Mucosa of descending colon (tissue), 3 donors: Measurements from ENCODE around the gene TENM4. TPM values are rescaled to one million over a fixed set of nuclear protein-coding genes. Genes with fewer than 3 reads are reported as not detected.

Experiments used
- ATAC-seq: fragments of 200-7000 bp; cut with Tn5 transposase; one replicate; pipeline ENCODE4 v1.9.1; 2020; ENCODE audit warnings: mild to moderate bottlenecking, moderate library complexity
- DNase-seq, 3 donors: peaks; one replicate each; pipeline ENCODE4 v3.0.0-alpha.2; 2020
- H3K36me3 ChIP-seq: fragments of 200-600 bp; one replicate; pipeline ENCODE4 v1.8.0; 2021; ENCODE audit warnings: low read depth, mild to moderate bottlenecking
- H3K4me1 ChIP-seq: fragments of 200-600 bp; one replicate; pipeline ENCODE4 v1.8.0; 2021; ENCODE audit warnings: low read depth, mild to moderate bottlenecking
- H3K4me3 ChIP-seq: fragments of 200-600 bp; one replicate; pipeline ENCODE4 v1.8.0; 2021; ENCODE audit warnings: mild to moderate bottlenecking
- H3K9me3 ChIP-seq: fragments of 200-600 bp; one replicate; pipeline ENCODE4 v1.8.0; 2021; ENCODE audit warnings: mild to moderate bottlenecking
- intact Hi-C, 2 donors: fragments of 100-400 bp; cut with DNase I in 1 of 2; cut with micrococcal nuclease in 1 of 2; formaldehyde crosslinking; loops; one replicate each; pipeline versions ENCODE4 v1.11.0 to v1.11.1; 2022; cut with DNase I, micrococcal nuclease
- total RNA-seq, 3 donors: library from RNA; stranded (reverse); fragmentation: NEBNext Ultra II Directional in 2 of 3; extraction: Animal tissue kit (Norgen Biotek cat#: 25700) in 2 of 3; gene quantifications; one replicate each; pipeline versions ENCODE4 v1.2.1 to v1.2.4, GENCODE V29; 2021 to 2023
- TF ChIP-seq, protein P1 (sequence below): fragments of 200-600 bp; IDR thresholded peaks from one replicate; pipeline ENCODE4 v1.8.0; 2022; ENCODE audit warnings: antibody characterized with exemption, mild to moderate bottlenecking
- donor health status: DM: no; HTN: no; CAD: no; lungs with moderate emphysema.
- donor health status: DM: no; HTN: no; CAD: no.
- donor health status: DM: no; HTN: yes; CAD: no.

The TENM4 gene
- total RNA-seq, 3 donors from 2014 or later = 0.70 to 1.6 (median 1.2) TPM

DNA sequence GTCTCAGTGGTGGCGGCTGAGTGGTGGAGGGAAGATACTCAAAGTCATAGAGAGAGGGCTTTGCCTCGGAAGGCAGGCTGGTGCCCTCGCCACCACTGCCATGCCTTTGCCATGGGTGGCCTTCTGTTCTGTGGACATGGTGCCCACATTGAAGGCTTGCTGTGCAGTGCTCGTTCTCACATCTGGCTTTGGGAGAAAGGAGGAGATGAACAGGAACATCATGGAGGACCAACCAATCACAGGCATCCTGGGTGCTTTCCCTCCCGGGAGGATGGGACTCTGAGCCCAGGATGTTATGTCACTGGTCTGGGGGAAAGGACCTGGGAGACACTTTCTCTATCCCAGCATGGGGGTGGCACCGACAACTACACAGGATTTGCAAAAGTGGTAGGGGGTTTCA is 783.8 kb downstream of the TENM4 start:
- Histone ChIP-seq H3K9me3 (no peaks in the 10 kb centered on the region), H3K36me3 (no peaks in the 10 kb centered on the region), H3K4me1 (no peaks in the 10 kb centered on the region), H3K4me3 (no peak overlapping the region)
- TF ChIP-seq, protein P1, sequence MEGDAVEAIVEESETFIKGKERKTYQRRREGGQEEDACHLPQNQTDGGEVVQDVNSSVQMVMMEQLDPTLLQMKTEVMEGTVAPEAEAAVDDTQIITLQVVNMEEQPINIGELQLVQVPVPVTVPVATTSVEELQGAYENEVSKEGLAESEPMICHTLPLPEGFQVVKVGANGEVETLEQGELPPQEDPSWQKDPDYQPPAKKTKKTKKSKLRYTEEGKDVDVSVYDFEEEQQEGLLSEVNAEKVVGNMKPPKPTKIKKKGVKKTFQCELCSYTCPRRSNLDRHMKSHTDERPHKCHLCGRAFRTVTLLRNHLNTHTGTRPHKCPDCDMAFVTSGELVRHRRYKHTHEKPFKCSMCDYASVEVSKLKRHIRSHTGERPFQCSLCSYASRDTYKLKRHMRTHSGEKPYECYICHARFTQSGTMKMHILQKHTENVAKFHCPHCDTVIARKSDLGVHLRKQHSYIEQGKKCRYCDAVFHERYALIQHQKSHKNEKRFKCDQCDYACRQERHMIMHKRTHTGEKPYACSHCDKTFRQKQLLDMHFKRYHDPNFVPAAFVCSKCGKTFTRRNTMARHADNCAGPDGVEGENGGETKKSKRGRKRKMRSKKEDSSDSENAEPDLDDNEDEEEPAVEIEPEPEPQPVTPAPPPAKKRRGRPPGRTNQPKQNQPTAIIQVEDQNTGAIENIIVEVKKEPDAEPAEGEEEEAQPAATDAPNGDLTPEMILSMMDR = no peak
- intact Hi-C loops = no loop called here
- ATAC-seq (no peak), DNase-seq (no peak)

DNA sequence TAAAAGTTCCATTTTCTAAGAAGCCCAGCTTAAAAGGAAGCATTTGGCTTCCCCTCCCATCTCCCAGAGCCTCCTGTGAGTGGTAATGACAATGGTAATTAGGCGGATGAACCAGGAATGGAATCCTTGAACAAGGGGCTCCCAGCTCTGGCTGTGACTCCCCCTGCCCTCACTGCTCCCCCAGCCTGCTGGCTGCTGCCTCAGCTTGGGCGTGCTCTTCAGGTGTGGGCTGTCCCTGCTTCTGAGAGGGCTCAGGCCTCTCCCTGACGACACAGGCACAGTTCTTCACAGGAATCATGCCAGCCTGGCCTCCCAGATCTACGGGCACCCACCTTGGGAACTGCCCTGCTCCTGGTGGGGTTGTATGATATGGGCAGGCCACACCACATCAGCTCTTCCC is 784.5 kb downstream of the TENM4 start:
- intact Hi-C loops = no loop called here
- H3K9me3 ChIP-seq = no peaks in the 10 kb centered on the region
- no peak for DNase-seq
- ATAC-seq = no peak
- no peaks in the 10 kb centered on the region for H3K36me3 ChIP-seq
- H3K4me3 ChIP-seq = no peak overlapping the region
- TF ChIP-seq, protein P1 = no peak
- H3K4me1 ChIP-seq = no peaks in the 10 kb centered on the region

DNA sequence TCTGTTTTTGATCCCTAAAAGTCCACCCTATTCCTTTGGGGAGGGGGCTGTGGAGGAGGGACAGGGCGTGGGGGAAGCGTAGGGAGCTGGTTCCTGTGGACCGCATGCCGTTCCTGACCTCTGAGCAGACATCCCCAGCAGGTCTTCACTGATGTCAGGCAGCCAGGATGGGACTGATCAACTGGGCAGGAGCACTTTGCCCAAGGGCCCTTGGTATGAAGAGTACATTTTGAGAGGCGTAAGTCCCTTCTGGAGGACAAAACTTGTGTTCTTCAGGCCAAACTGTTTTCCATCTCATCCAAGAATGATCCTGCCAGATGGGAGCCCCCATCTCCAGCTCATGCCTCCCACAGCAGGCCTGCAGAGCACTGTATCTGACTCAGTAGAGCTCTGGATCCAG is 785.3 kb downstream of the TENM4 start:
- intact Hi-C loops = no loop called here
- no peaks in the 10 kb centered on the region for H3K36me3 ChIP-seq
- ATAC-seq = no peak
- TF ChIP-seq, protein P1 = no peak
- no peaks in the 10 kb centered on the region for H3K9me3 ChIP-seq
- DNase-seq = no peak
- H3K4me3 ChIP-seq = no peak overlapping the region
- no peaks in the 10 kb centered on the region for H3K4me1 ChIP-seq

DNA sequence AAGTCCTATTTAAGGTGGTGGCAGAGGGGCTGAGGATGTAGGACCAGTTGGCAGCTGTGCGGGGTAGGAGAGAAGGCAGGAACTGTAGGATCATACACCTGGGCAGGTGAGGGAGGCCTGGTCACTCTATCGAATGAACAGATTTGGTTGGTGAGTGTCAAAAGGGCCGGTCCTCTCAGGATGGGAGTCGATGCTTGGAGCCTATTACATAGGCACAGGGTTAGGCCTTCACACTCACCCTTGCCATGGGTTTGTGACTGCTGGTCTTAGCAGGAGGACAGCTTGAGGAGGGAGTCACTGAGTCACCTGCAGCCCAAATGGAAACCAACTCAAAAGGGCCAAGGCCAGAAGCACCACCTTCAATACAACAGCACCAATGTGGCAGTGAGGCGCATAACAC is 786.0 kb downstream of the TENM4 start:
- TF ChIP-seq, protein P1 = no peak
- H3K9me3 ChIP-seq = no peaks in the 10 kb centered on the region
- H3K36me3 ChIP-seq = no peaks in the 10 kb centered on the region
- ATAC-seq (no peak), DNase-seq (no peak)
- no peaks in the 10 kb centered on the region for H3K4me1 ChIP-seq
- intact Hi-C loops = loop anchor here in 1 of 2 donors (5.0 kb wide), 1 partner anchor 297 kb away; no protein-coding TSS in a partner anchor
- no peak overlapping the region for H3K4me3 ChIP-seq

DNA sequence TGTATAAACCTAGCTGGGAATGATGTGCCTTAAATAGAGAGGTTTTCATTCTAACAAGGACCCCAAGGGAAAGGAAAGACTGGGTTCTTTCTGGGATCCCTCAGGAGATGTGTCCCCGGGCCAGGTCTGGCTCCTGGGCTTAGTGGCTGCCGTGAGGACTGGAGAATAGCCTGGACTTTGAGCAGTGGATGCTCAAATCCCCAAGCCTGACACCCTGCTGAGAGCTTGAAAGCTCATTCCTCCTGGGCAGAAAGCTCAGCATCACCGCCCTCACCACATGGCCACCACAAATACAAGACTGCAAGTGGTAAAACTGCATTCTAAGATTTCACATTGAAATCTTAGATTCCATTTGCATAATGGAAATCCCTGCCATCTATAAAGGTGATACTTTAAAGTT is 786.8 kb downstream of the TENM4 start:
- intact Hi-C loops = loop anchor here in 1 of 2 donors (5.0 kb wide), 1 partner anchor 298 kb away; no protein-coding TSS in a partner anchor

More for the DNA sequence above, 786.8 kb downstream of the TENM4 start:
- H3K9me3 ChIP-seq = no peaks in the 10 kb centered on the region
- H3K36me3 ChIP-seq = no peaks in the 10 kb centered on the region
- TF ChIP-seq, protein P1 = no peak
- DNase-seq = no peak
- H3K4me3 ChIP-seq = no peak overlapping the region
- ATAC-seq = no peak
- no peaks in the 10 kb centered on the region for H3K4me1 ChIP-seq
